Measurements from ENCODE around the gene CLDN5. TPM values are rescaled to one million over a fixed set of nuclear protein-coding genes. Genes with fewer than 3 reads are reported as not detected.

Gene CLDN5
- total RNA-seq, 1 donor from 2014 or later, result 0.69 TPM

- H3K4me1 ChIP-seq, result no peaks in the 10 kb centered on the region
- no peak overlapping the region for H3K27ac ChIP-seq
- H3K4me3 ChIP-seq, result no peak overlapping the region
- no peak overlapping the region for H3K4me3 Mint-ChIP-seq
- H3K36me3 Mint-ChIP-seq, result peaks cover 27% of the 10 kb centered on the region
- H3K9ac ChIP-seq, result no peak overlapping the region
- no peaks in the 10 kb centered on the region for H3K36me3 ChIP-seq
- no peaks in the 10 kb centered on the region for H3K27me3 ChIP-seq
- TF ChIP-seq, protein P1, sequence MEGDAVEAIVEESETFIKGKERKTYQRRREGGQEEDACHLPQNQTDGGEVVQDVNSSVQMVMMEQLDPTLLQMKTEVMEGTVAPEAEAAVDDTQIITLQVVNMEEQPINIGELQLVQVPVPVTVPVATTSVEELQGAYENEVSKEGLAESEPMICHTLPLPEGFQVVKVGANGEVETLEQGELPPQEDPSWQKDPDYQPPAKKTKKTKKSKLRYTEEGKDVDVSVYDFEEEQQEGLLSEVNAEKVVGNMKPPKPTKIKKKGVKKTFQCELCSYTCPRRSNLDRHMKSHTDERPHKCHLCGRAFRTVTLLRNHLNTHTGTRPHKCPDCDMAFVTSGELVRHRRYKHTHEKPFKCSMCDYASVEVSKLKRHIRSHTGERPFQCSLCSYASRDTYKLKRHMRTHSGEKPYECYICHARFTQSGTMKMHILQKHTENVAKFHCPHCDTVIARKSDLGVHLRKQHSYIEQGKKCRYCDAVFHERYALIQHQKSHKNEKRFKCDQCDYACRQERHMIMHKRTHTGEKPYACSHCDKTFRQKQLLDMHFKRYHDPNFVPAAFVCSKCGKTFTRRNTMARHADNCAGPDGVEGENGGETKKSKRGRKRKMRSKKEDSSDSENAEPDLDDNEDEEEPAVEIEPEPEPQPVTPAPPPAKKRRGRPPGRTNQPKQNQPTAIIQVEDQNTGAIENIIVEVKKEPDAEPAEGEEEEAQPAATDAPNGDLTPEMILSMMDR (IDR thresholded peaks at IDR 0.05), result no peak
- TF ChIP-seq EZH2phosphoT487 (IDR thresholded peaks at IDR 0.05) (no peak), EZH2 (IDR thresholded peaks at IDR 0.05) (no peak)
- H3K79me2 ChIP-seq (ENCODE audit: low read depth), result no peaks in the 10 kb centered on the region
- no peaks in the 10 kb centered on the region for H3F3A ChIP-seq (ENCODE audit: low read depth)
- no peaks in the 10 kb centered on the region for H3K27me3 Mint-ChIP-seq (ENCODE audit: insufficient read depth, low read depth)
- DNase-seq (ENCODE audit: low spot score), result no peak
- H3K4me1 Mint-ChIP-seq, result peaks cover 6% of the 10 kb centered on the region
- H2AFZ ChIP-seq (replicated peaks), result no peak overlapping the region
- H4K20me1 ChIP-seq (ENCODE audit: low read depth), result peaks cover 4% of the 10 kb centered on the region
- no peak overlapping the region for H3K4me2 ChIP-seq
- no peaks in the 10 kb centered on the region for H3K9me3 ChIP-seq (ENCODE audit: low read depth)
- H3K27ac Mint-ChIP-seq, result peak overlapping the region; percentile 5
- H3K9me3 Mint-ChIP-seq, result no peaks in the 10 kb centered on the region
These were observed 9.2 kb downstream of the CLDN5 start for GRCh38 chr22:19514831-19515565.

DNA sequence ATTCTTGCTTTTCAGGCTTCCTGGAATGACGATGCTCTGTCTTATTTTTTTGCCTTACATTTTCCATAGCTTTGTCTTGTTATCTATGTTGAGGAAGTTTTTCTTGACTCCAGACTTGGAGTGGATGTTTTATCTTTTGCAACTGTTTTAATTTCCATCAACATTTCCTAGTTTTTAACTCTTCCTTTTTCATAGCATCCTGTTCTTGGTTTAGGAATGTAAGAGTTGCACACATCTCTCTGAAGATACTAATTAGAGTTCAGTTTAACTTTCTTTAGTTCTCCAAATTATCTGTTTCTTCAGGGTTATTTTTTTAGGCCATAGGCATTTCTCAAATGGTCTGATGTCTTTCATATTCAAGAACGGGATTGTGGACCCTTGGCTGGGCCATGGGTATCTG lies 10.4 kb downstream of the CLDN5 start:
- no peaks in the 10 kb centered on the region for H3K4me1 ChIP-seq
- H3K27ac ChIP-seq, result no peak overlapping the region
- peaks cover 6% of the 10 kb centered on the region for H3K4me1 Mint-ChIP-seq
- no peaks in the 10 kb centered on the region for H3K27me3 ChIP-seq
- H3K36me3 ChIP-seq, result no peaks in the 10 kb centered on the region
- no peaks in the 10 kb centered on the region for H3F3A ChIP-seq (ENCODE audit: low read depth)
- H3K9me3 ChIP-seq (ENCODE audit: low read depth), result no peaks in the 10 kb centered on the region
- H3K4me2 ChIP-seq, result no peak overlapping the region
- TF ChIP-seq, protein P1 (IDR thresholded peaks at IDR 0.05), result no peak
- TF ChIP-seq EZH2 (IDR thresholded peaks at IDR 0.05), result no peak
- no peak for TF ChIP-seq EZH2phosphoT487 (IDR thresholded peaks at IDR 0.05)
- H3K9ac ChIP-seq, result no peak overlapping the region
- H3K79me2 ChIP-seq (ENCODE audit: low read depth), result no peaks in the 10 kb centered on the region
- H3K36me3 Mint-ChIP-seq, result peaks cover 27% of the 10 kb centered on the region
- DNase-seq (ENCODE audit: low spot score), result no peak
- H3K27ac Mint-ChIP-seq, result no peak overlapping the region
- H3K4me3 Mint-ChIP-seq, result no peak overlapping the region
- H3K4me3 ChIP-seq, result no peak overlapping the region
- H4K20me1 ChIP-seq (ENCODE audit: low read depth), result peaks cover 4% of the 10 kb centered on the region
- no peaks in the 10 kb centered on the region for H3K9me3 Mint-ChIP-seq
- no peaks in the 10 kb centered on the region for H3K27me3 Mint-ChIP-seq (ENCODE audit: insufficient read depth, low read depth)
- no peak overlapping the region for H2AFZ ChIP-seq (replicated peaks)

DNA sequence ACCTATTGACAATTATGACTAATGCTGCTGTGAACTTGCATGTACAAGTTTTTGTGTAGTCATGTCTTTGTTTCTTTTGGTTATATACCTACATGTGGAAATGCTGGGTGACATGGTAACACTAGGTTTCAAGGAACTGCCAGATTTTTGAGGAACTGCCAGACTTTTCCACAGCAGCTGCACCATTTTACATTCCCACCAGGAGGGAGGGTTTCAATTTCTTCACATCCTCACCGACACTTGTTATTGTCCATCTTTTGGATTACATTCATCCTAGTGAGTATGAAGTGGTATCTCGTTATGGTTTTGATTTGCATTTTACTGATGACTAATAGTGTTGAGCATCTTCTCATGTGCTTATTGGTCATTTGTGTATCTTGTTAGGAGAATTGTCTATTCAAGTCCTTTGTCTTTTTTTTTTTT lies 13.3 kb downstream of the CLDN5 start:
- Histone ChIP-seq H3K9ac (no peak overlapping the region), H3K36me3 (no peaks in the 10 kb centered on the region), H2AFZ (replicated peaks) (no peak overlapping the region), H4K20me1 (ENCODE audit: low read depth) (peaks cover 4% of the 10 kb centered on the region), H3K27ac (no peak overlapping the region), H3K4me2 (no peak overlapping the region), H3K9me3 (ENCODE audit: low read depth) (no peaks in the 10 kb centered on the region), H3K4me1 (no peaks in the 10 kb centered on the region), H3K79me2 (ENCODE audit: low read depth) (no peaks in the 10 kb centered on the region), H3K4me3 (no peak overlapping the region), H3F3A (ENCODE audit: low read depth) (no peaks in the 10 kb centered on the region), H3K27me3 (no peaks in the 10 kb centered on the region)
- Mint-ChIP-seq H3K27me3 (ENCODE audit: insufficient read depth, low read depth) (no peaks in the 10 kb centered on the region), H3K9me3 (no peaks in the 10 kb centered on the region), H3K27ac (no peak overlapping the region), H3K4me3 (no peak overlapping the region), H3K4me1 (peaks cover 7% of the 10 kb centered on the region), H3K36me3 (peaks cover 26% of the 10 kb centered on the region)
- TF ChIP-seq, protein P1 (IDR thresholded peaks at IDR 0.05), result no peak
- no peak for TF ChIP-seq EZH2phosphoT487 (IDR thresholded peaks at IDR 0.05)
- no peak for TF ChIP-seq EZH2 (IDR thresholded peaks at IDR 0.05)
- no peak for DNase-seq (ENCODE audit: low spot score)

All from neural progenitor cell (in vitro differentiated cells).